Measurements from ENCODE around the gene TBX20. TPM values are rescaled to one million over a fixed set of nuclear protein-coding genes. Genes with fewer than 3 reads are reported as not detected.
"Not testable (repeated sequence)": the region's sequence is repeated elsewhere in the genome, so short reads cannot be mapped to it uniquely, and the experiment has no call there.

Gene TBX20
- total RNA-seq, 2 experiments from 2014 or later: 0.14 TPM; not detected in 1

DNA sequence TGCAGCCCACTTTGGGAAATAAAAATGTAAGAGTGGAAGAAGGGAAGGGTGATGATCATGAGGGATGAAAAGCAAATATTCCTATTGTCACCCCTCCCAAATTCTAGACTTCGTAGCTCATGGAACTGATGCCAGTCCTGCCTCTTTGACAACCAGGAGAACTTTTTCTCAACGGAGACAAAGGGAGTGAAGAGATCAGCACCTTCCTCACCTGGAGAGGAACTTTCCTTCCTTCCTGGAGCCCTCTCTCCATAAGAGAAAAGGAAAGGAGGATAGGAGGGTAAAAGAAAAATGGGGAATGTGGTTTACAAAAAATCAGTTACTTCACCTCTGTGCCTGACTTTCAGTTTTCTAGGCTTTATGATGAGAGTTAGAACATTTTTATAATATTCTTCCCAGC is 3.4 kb downstream of the TBX20 start:
- Mint-ChIP-seq H3K9me3 (ENCODE audit: low read depth) (no peaks in the 10 kb centered on the region), H3K4me3 (no peak overlapping the region), H3K27ac (no peak overlapping the region), H3K4me1 (peaks cover 5% of the 10 kb centered on the region), H3K36me3 (peaks cover 4% of the 10 kb centered on the region), H3K27me3 (peaks cover 77% of the 10 kb centered on the region)
- CTCF ChIA-PET: interaction anchor here (1.0 kb wide), 1 partner anchor 212 kb away, joined by 3 read pairs; no protein-coding TSS in a partner anchor
- ATAC-seq: no peak
- DNase-seq: no peak

DNA sequence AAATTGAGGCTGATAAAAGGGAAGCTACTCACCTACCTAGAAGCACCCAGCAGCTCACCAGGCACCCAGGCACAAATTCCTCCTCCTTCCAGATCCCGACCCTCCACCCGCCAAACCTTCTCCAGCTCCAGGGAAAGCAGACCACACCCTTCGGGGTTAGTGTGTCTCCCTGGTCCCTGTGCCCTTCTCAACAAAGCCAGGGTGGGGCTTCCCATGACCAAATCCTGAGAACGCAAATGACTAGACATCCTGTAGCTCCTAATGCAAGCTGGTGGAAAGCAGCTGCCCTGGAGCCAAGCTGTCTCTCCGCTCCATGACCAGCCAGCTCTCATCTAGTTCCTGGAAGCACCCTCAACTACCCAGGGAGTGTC is 4.4 kb downstream of the TBX20 start:
- Mint-ChIP-seq H3K9me3 (ENCODE audit: low read depth) (no peaks in the 10 kb centered on the region), H3K27ac (no peak overlapping the region), H3K4me1 (peaks cover 4% of the 10 kb centered on the region), H3K27me3 (peaks cover 72% of the 10 kb centered on the region), H3K4me3 (no peak overlapping the region), H3K36me3 (no peaks in the 10 kb centered on the region)
- no peak for DNase-seq
- CTCF ChIA-PET: interaction anchor here (0.7 to 1.0 kb wide), 2 partner anchors 211 to 254 kb away, joined by 3 read pairs; no protein-coding TSS in a partner anchor
- ATAC-seq: no peak

DNA sequence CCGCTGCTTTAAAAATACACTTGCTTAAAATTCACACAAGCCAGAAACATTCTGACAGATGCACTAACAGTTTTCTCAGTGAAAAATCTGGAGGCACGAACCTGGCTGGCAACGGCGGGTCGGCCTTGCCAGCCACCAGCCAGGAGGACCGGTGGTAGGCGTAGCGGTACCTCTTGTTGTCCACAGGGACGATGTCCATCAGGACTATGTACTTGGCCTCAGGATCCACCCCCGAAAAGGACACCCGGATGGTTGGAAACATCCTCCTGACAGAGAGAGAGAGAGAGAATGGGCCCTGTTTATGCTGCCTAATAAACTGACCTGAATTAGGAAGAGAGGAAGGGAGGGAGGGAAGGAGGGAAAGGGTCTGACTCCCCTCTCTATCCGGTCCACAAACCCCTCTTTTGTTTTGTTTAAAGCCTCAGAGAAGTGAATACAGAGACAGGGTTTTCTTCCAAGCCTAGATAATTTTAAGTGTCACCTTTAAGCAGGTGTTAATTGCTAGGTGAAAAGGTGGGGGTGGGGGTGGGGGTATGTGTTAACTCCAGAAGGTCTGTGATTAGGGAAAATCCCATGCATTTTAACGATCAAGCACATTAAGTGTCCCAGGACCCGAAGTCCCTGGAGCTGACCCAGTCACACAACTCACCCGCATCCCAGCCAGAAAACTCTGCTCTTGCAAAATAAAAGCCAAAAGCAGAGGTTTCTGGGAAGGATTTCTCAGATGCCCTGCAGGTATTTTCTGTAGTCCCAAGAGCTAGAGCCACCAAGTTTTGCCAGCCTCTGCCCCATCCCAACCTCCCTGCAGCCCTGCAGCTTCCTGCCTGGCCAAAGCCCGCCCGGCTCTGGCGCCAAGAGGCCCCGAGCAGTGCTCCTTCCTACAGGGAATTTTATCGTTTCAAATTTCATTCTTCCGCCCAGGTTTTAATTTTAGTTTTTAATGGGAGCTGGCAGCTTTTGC is 5.0 kb downstream of the TBX20 start:
- ATAC-seq (no peak), DNase-seq (no peak)
- Mint-ChIP-seq H3K27ac (no peak overlapping the region), H3K36me3 (no peaks in the 10 kb centered on the region), H3K27me3 (peaks cover 72% of the 10 kb centered on the region), H3K4me3 (no peak overlapping the region), H3K9me3 (ENCODE audit: low read depth) (no peaks in the 10 kb centered on the region), H3K4me1 (peaks cover 3% of the 10 kb centered on the region)
- CTCF ChIA-PET: interaction anchor here (0.7 kb wide), 1 partner anchor 253 kb away, joined by 3 read pairs; no protein-coding TSS in a partner anchor

DNA sequence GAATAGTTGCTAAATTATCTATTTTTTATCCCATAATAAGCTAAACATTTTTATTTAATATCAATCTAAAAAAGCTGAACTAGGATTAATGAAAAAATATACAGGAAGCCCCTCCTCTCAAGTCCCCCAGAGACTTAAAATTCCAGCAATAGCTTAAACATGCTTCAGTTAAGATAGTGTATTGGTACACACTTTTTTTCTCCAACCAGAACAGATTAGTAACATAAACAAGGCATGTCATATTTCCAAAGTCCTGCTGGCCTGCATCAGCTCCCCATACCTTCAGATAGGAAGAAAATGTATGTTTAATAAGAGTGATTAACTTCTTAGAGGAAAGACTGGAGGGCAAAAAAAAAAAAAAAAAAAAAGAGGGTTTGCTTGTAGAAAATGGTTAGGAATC is 7.1 kb downstream of the TBX20 start:
- H3K9me3 Mint-ChIP-seq (ENCODE audit: low read depth): no peaks in the 10 kb centered on the region
- H3K27me3 Mint-ChIP-seq: peaks cover 61% of the 10 kb centered on the region
- no peak overlapping the region for H3K4me3 Mint-ChIP-seq
- H3K36me3 Mint-ChIP-seq: no peaks in the 10 kb centered on the region
- no peak overlapping the region for H3K27ac Mint-ChIP-seq
- CTCF ChIA-PET: no interaction called here
- DNase-seq: no peak
- H3K4me1 Mint-ChIP-seq: no peaks in the 10 kb centered on the region
- no peak for ATAC-seq

DNA sequence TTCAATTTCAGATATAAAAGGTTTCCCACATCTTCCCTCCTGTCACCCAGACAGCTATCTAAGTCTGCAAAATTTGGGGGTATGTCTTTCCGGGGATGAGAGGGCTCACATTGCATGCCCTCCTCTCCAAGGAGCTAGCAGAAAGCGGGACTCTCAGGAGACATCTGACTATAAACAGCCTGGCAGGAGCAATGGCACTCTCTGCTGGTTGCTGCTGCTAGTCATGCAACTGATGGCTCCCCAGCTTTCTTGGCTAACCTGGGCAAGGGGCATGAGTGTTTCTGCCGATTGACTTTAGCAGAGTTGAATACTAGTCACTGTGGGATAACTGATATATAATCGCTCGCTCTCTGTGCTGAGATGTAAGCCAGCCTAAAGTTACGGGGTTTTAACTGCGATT is 12.0 kb downstream of the TBX20 start:
- no peak for DNase-seq
- H3K9me3 Mint-ChIP-seq (ENCODE audit: low read depth): no peaks in the 10 kb centered on the region
- H3K4me1 Mint-ChIP-seq: no peaks in the 10 kb centered on the region
- no peak for ATAC-seq
- peaks cover 29% of the 10 kb centered on the region for H3K27me3 Mint-ChIP-seq
- H3K36me3 Mint-ChIP-seq: no peaks in the 10 kb centered on the region
- H3K27ac Mint-ChIP-seq: no peak overlapping the region
- H3K4me3 Mint-ChIP-seq: no peak overlapping the region
- CTCF ChIA-PET: no interaction called here

DNA sequence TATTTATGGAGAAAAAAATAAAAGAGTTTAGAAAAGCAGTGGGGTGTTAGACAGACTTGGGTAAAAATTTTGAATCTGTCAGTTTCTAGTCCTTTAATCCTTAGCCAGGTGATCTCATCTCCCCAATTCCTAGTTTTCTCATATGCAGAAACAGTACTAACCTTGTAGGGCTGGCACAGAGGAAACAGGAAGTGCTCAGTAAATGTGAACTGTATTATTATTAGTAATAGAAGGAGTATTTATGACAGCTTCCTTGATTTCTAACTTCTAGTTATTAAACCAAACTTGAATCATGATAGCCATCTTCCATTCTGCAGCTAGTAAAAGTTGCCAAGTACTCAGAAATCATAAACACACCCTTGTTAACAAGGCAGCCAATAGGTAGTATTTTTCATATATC is 12.5 kb downstream of the TBX20 start:
- H3K36me3 Mint-ChIP-seq: no peaks in the 10 kb centered on the region
- H3K9me3 Mint-ChIP-seq (ENCODE audit: low read depth): no peaks in the 10 kb centered on the region
- no peak overlapping the region for H3K27ac Mint-ChIP-seq
- no peak for ATAC-seq
- H3K27me3 Mint-ChIP-seq: peaks cover 28% of the 10 kb centered on the region
- CTCF ChIA-PET: no interaction called here
- no peak overlapping the region for H3K4me3 Mint-ChIP-seq
- no peaks in the 10 kb centered on the region for H3K4me1 Mint-ChIP-seq
- no peak for DNase-seq

DNA sequence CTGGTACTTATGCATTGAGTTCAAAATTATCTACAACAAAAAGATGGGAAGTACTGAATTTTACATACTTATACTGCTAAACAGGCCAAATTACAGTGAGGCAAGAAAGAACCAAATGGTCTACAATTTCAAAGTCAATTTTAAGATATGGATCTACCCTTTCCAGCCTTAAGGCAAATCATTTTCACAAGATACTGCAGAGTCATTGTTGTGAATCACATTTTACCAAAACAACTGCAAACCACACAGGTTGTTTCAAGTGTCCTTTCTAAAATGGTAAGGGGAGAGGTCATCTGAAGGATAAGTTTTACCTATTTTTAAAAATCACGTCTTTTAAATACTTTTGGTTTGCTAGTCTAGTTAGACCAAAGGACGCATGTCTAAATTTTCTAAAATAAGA is 12.9 kb downstream of the TBX20 start:
- H3K27me3 Mint-ChIP-seq: peaks cover 30% of the 10 kb centered on the region
- H3K9me3 Mint-ChIP-seq (ENCODE audit: low read depth); H3K4me3 Mint-ChIP-seq; DNase-seq; H3K36me3 Mint-ChIP-seq; H3K27ac Mint-ChIP-seq; ATAC-seq; CTCF ChIA-PET; H3K4me1 Mint-ChIP-seq: not testable (repeated sequence)

DNA sequence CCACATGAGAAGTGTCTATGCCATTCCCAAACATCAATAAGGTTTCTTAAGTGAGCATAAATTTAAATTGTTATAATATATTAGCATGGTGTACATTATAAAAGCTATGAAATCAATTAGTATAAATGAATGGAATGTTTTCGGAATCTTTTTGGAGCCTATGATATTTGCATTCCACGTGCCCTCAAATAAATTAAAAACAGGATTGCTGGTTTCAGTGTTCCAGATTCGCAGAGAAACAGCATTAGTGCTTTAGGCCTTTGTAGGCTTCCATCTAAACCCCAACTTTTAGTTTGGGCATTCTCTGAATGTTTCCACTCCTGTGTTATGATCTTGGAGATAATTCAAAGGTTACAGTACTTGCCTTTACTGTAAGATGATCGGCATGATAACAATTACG is 15.4 kb downstream of the TBX20 start:
- H3K9me3 Mint-ChIP-seq (ENCODE audit: low read depth); H3K27ac Mint-ChIP-seq; ATAC-seq; H3K36me3 Mint-ChIP-seq; DNase-seq; CTCF ChIA-PET; H3K4me3 Mint-ChIP-seq; H3K4me1 Mint-ChIP-seq: not testable (repeated sequence)
- peaks cover 26% of the 10 kb centered on the region for H3K27me3 Mint-ChIP-seq

DNA sequence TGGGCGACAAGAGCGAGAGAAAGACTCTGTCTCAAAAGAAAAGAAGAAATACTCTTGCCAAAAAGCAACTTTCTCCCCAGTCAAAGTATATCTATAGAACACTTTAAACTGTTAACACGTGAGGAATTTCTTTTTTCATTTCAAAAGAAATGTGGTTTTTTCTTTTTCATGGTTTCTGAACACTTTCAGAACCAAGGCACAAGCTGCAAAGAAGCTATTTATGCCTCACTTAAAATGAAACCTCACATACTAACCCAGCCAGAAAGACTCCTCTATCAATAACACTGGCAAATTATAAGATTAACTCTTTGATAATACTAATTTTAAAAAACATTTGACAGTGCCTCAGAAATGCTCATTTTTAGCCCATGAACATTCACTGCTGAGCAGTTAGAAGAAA is 20.9 kb downstream of the TBX20 start:
- Mint-ChIP-seq H3K27me3 (peaks cover 30% of the 10 kb centered on the region), H3K4me3 (no peak overlapping the region), H3K36me3 (no peaks in the 10 kb centered on the region), H3K9me3 (ENCODE audit: low read depth) (no peaks in the 10 kb centered on the region), H3K4me1 (no peaks in the 10 kb centered on the region), H3K27ac (no peak overlapping the region)
- CTCF ChIA-PET: no interaction called here
- DNase-seq (no peak), ATAC-seq (no peak)

DNA sequence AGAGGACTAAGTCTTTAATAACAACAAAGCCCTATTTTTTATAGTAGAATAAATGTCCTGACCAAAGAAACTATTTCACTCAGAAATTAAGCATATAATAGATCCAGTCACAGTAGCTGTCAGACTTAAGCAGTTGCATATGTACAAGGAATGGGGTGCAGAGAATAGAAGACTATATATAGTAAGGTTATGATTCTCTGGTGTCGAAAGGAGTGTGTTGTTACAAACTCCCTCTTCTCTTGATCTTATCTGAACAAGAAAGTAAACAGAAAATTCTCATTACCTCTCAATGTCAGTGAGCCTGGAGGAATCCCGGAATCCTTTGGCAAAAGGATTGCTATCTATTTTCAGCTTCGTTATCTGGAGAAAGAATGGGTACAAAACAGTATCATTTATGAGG is 22.7 kb downstream of the TBX20 start:
- H3K9me3 Mint-ChIP-seq (ENCODE audit: low read depth); H3K27ac Mint-ChIP-seq; ATAC-seq; H3K4me3 Mint-ChIP-seq; H3K36me3 Mint-ChIP-seq; DNase-seq; H3K4me1 Mint-ChIP-seq; CTCF ChIA-PET: not testable (repeated sequence)
- H3K27me3 Mint-ChIP-seq: peaks cover 34% of the 10 kb centered on the region

DNA sequence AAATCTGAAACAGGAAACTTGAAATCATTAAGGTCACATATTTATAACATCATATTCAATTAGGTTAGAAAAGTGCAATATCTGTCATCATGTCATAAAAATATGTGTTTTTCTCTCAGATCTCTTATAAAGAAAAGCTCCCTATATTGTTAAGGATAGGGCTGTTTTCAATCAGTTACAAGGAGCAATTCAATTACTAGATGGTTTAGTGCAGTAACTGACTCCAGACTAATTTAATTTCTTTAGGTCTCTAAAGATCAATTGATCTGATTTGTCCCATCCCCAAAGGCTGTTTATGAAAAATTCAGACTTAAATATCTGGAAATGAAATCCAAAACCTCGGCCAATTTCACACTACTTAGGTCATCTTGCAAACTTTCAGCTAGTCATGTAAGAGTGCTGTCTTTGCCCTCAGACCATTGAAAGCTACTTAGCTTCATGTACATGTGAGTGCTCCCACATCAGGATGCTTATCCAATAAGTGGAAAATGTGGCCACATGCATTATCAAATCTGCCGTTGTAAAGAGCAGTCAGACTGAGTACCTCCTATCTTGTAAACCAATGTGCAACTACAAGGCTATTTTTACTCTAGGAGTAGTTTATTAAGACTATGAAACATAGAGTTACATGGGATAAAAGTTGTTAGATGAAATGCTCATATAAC is 24.7 kb downstream of the TBX20 start:
- H3K4me1 Mint-ChIP-seq, H3K4me3 Mint-ChIP-seq, CTCF ChIA-PET: not testable (repeated sequence)

DNA sequence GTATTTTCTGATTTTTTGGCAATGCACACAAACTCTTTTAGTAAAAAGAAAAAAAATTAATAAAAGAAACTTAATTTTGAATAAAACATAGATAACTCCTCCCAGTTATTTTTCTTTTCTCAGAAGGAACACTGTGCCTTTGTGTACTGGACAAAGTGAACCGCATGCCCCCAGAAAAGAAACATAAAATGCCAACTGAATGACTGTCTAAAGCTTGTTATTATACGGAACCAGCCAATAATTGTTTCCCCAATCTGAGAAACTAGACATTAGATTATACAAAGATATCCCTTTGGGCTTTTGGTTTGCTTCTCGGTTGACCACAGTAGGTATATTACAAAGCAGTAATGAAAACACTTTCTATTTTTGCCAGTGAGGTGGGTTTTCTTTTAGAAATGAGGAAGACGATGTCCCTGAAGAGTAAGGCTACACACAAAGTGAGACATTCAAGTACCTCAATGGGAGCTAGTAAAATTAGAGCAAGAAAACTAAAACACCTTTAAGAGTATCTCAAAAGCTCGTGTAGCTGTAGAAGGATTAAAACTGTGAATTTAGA is 25.3 kb downstream of the TBX20 start:
- H3K36me3 Mint-ChIP-seq; CTCF ChIA-PET; ATAC-seq; H3K4me1 Mint-ChIP-seq; DNase-seq; H3K9me3 Mint-ChIP-seq (ENCODE audit: low read depth); H3K4me3 Mint-ChIP-seq; H3K27ac Mint-ChIP-seq: not testable (repeated sequence)
- peaks cover 32% of the 10 kb centered on the region for H3K27me3 Mint-ChIP-seq

More for the DNA sequence above, 24.7 kb downstream of the TBX20 start:
- H3K27ac Mint-ChIP-seq; DNase-seq; H3K36me3 Mint-ChIP-seq; H3K9me3 Mint-ChIP-seq (ENCODE audit: low read depth); ATAC-seq: not testable (repeated sequence)
- H3K27me3 Mint-ChIP-seq: peaks cover 32% of the 10 kb centered on the region

DNA sequence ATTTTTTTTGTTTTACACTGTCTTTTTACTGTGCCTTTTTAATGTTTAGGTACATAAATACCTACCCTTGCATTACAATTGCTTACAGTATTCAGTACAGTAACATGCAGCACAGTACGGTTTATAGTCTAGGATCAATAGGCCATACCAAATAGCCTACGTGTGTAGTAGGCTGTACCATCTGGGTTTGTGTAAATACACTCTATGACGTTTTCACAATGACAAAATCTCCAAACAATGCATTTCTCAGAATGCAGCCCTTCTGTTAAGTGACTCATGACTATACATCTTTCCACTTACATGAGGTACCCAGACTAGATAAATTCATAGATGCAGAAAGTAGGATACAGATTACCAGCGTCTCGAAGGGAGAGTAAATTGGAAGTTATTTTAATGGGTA is 26.5 kb downstream of the TBX20 start:
- ATAC-seq; H3K9me3 Mint-ChIP-seq (ENCODE audit: low read depth); CTCF ChIA-PET; H3K4me1 Mint-ChIP-seq; DNase-seq; H3K4me3 Mint-ChIP-seq; H3K27ac Mint-ChIP-seq; H3K36me3 Mint-ChIP-seq: not testable (repeated sequence)
- H3K27me3 Mint-ChIP-seq: peaks cover 35% of the 10 kb centered on the region

DNA sequence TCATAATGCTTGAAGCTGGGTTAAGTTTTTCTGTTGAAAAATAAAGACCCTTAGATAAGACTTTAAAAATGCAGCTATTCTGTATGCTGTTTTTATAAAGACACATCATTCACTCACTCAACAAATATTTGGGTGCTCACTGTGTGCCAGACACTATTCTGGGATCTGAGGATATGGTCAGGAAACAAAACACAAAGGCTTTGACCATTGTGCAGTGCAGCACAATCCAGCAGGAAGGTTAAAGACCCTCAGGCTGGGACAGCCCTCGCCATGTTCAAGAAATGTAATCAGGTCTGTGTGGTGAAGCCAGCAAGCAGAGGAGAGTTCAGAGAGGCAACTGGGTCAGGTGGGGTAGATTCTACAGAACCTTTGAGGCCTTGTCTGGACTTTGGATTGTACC is 31.5 kb downstream of the TBX20 start:
- H3K9me3 Mint-ChIP-seq (ENCODE audit: low read depth); H3K4me1 Mint-ChIP-seq; CTCF ChIA-PET; H3K4me3 Mint-ChIP-seq; ATAC-seq; DNase-seq; H3K36me3 Mint-ChIP-seq; H3K27ac Mint-ChIP-seq: not testable (repeated sequence)
- peaks cover 27% of the 10 kb centered on the region for H3K27me3 Mint-ChIP-seq
